HepG2 (cell line): ENCODE results near the gene S100A6. TPM values are rescaled to one million over a fixed set of nuclear protein-coding genes. Genes with fewer than 3 reads are reported as not detected.

ENCODE experiments used
- ATAC-seq: fragments of 200-7000 bp; cut with Tn5 transposase; 3 replicates; pipeline ENCODE4 v1.9.1; 2020; ENCODE audit warnings: mild to moderate bottlenecking, moderate library complexity
- BruUV-seq: library from RNA; stranded (reverse); fragments of 400-500 nt; replicated peaks from 2 replicates; lab custom pipeline; 2021; lab: Mats Ljungman, UMichigan
- CTCF ChIA-PET: fragments of 300-600 bp; formaldehyde crosslinking; extraction: SDS; loops from one replicate; lab custom pipeline; 2021; ENCODE audit warnings: low total read pairs, inconsistent platforms, low intra/inter-chr PET ratio; lab: Yijun Ruan, JAX
- POLR2A ChIA-PET: fragments of 350-600 bp; sonication (Branson Sonifier 250); formaldehyde crosslinking; loops from one replicate; lab custom pipeline; 2020; ENCODE audit warnings: antibody characterized with exemption, inconsistent platforms; lab: Yijun Ruan, JAX
- DNase-seq: peaks from one replicate; pipeline ENCODE4 v3.0.0-alpha.2; 2015; ENCODE audit warnings: low spot score
- FAIRE-seq: peaks from 3 replicates; lab custom pipeline; 2011; peaks lifted over from hg19 to GRCh38; lab: Jason Lieb, UNC
- H2AFZ ChIP-seq: one replicate; pipeline ENCODE4 v1.6.1; 2011; ENCODE audit warnings: low read length, inconsistent platforms
- H3K27ac ChIP-seq: fragments of 300-600 bp; 3 replicates; pipeline ENCODE4 v1.8.0; 2011; ENCODE audit warnings: mixed run types, mild to moderate bottlenecking, mixed read lengths, low read length, inconsistent platforms; ENCODE audit not compliant: insufficient read depth; ENCODE audit errors: extremely low read length
- H3K27me3 ChIP-seq, 2 experiments: fragments of 200-600 bp in 1 of 2; 2 replicates in 1 of 2; 3 replicates in 1 of 2; pipeline versions ENCODE4 v1.6.0 to v1.8.0; 2011; ENCODE audit warnings: low read length in 2 of 2, mild to moderate bottlenecking in 2 of 2, moderate library complexity in 2 of 2, inconsistent platforms in 1 of 2; ENCODE audit not compliant: insufficient read depth in 2 of 2, control insufficient read depth in 1 of 2
- H3K36me3 ChIP-seq, 2 experiments: fragments of 200-600 bp in 1 of 2; replicated peaks in 1 of 2; 2 replicates in 1 of 2; 3 replicates in 1 of 2; pipeline versions ENCODE4 v1.5.1 to v1.8.0; 2011; ENCODE audit warnings: low read length in 2 of 2, inconsistent platforms in 1 of 2; ENCODE audit not compliant: insufficient read depth in 2 of 2, control insufficient read depth in 1 of 2
- H3K4me1 ChIP-seq: 2 replicates; pipeline ENCODE4 v1.5.1; 2012; ENCODE audit warnings: low read length, inconsistent platforms; ENCODE audit not compliant: insufficient read depth
- H3K4me2 ChIP-seq: 2 replicates; pipeline ENCODE4 v1.6.0; 2011; ENCODE audit warnings: low read depth, low read length, inconsistent platforms
- H3K4me3 ChIP-seq, 3 experiments: fragments of 200-600 bp in 1 of 3; sonication (generic), shearing (Covaris generic) in 1 of 3; replicated peaks in 1 of 3; 2 replicates each; pipeline ENCODE4 v1.5.1; 2011 to 2016; ENCODE audit warnings: low read length in 3 of 3, inconsistent platforms in 2 of 3, low read depth in 2 of 3, mild to moderate bottlenecking in 2 of 3, control low read depth in 1 of 3, mixed read lengths in 1 of 3; ENCODE audit not compliant: insufficient read depth in 1 of 3
- H3K79me2 ChIP-seq: one replicate; pipeline ENCODE4 v1.6.1; 2011; ENCODE audit warnings: low read length, inconsistent platforms; ENCODE audit not compliant: insufficient read depth
- H3K9ac ChIP-seq: 2 replicates; pipeline ENCODE4 v1.6.0; 2011; ENCODE audit warnings: mild to moderate bottlenecking, low read depth, low read length, inconsistent platforms; ENCODE audit not compliant: insufficient read depth
- H3K9me3 ChIP-seq: 2 replicates; pipeline ENCODE4 v1.5.1; 2012; ENCODE audit warnings: mild to moderate bottlenecking, low read length
- H4K20me1 ChIP-seq: 2 replicates; pipeline ENCODE4 v1.6.0; 2011; ENCODE audit warnings: inconsistent platforms, mild to moderate bottlenecking, low read length, moderate library complexity; ENCODE audit not compliant: insufficient read depth
- ESRRA ChIP-seq: sonication (generic); formaldehyde crosslinking; IDR thresholded peaks from 2 replicates; pipeline ENCODE4 v1.5.1; 2020; ENCODE audit warnings: mild to moderate bottlenecking, low read depth, missing genetic modification reagents
- FOXO4 ChIP-seq: sonication (generic); formaldehyde crosslinking; conservative IDR thresholded peaks from 2 replicates; pipeline ENCODE4 v1.8.1; 2023; ENCODE audit warnings: missing genetic modification reagents
- HOXA5 ChIP-seq: sonication (generic); formaldehyde crosslinking; IDR thresholded peaks from 2 replicates; pipeline ENCODE4 v1.4.0; 2020; ENCODE audit warnings: missing genetic modification reagents
- NFATC3 ChIP-seq: sonication (generic); formaldehyde crosslinking; IDR thresholded peaks from 2 replicates; pipeline ENCODE4 v1.5.1; 2020; ENCODE audit warnings: mild to moderate bottlenecking, missing genetic modification reagents
- ZKSCAN8 ChIP-seq: IDR thresholded peaks from 2 replicates; pipeline ENCODE4 v1.6.1; 2016; ENCODE audit warnings: borderline replicate concordance, missing genetic modification reagents, missing compliant biosample characterization
- ZNF407 ChIP-seq: sonication (generic); formaldehyde crosslinking; IDR thresholded peaks from one replicate; pipeline ENCODE4 v1.5.1; 2020; ENCODE audit warnings: mild to moderate bottlenecking, missing genetic modification reagents; ENCODE audit errors: not compliant biosample characterization
- ZNF615 ChIP-seq: sonication (generic); formaldehyde crosslinking; IDR thresholded peaks from 2 replicates; pipeline ENCODE4 v1.5.0; 2020; ENCODE audit warnings: mild to moderate bottlenecking, missing genetic modification reagents, borderline replicate concordance
- WGBS: methylation state at CpG from one replicate; pipeline ENCODE4 v1.1.6; 2017; ENCODE audit warnings: low lambda C conversion rate; 5-methylcytosine and 5-hydroxymethylcytosine counted together
- in situ Hi-C: cut with HindIII; loops from 2 replicates; pipeline ENCODE4 v1.10.0; 2017; ENCODE audit warnings: low pct_unique_long_range_greater_than_20kb; ENCODE audit not compliant: extremely low pct_ligation_motif_present
- intact Hi-C: fragments of 100-400 bp; cut with micrococcal nuclease; formaldehyde crosslinking; loops from one replicate; pipeline ENCODE4 v1.10.0; 2022; ENCODE audit not compliant: unreplicated experiment
- polyA plus RNA-seq, 8 experiments: library from polyadenylated mRNA; depleted of rRNA in 3 of 8; stranded (reverse) in 7 of 8; unstranded in 1 of 8; fragments of >200 nt; fragmentation: Illumina TruSeq in 4 of 8; extraction: Trizol in 4 of 8; gene quantifications; 2 replicates each; pipeline versions ENCODE4 v1.2.1 to v1.2.3, GENCODE V29; 2011 to 2016; ENCODE audit warnings: low read depth in 4 of 8, missing spikeins in 1 of 8, mixed read lengths in 1 of 8; ENCODE audit not compliant: insufficient read depth in 1 of 8
- total RNA-seq, 5 experiments: library from RNA; depleted of rRNA; stranded (reverse); fragments of >200 nt; fragmentation: Illumina TruSeq; extraction: Trizol; gene quantifications; 2 replicates each; pipeline ENCODE4 v1.2.3, GENCODE V29; 2016; ENCODE audit warnings: low read depth in 1 of 5

Gene S100A6
- total and polyA plus RNA-seq, 2 of the 13 experiments (the other 11 are each of a cell fraction or from before 2014, with no cell fraction given), result 72.9 to 85.0 TPM

GRCh38 chr1:153488731-153489130 lies 47.1 kb downstream of the S100A6 start:
- FAIRE-seq (no peak), ATAC-seq (no peak)
- Histone ChIP-seq H3K36me3 (no peaks in the 10 kb centered on the region), H3K4me3 (no peak overlapping the region), H3K79me2 (no peaks in the 10 kb centered on the region), H4K20me1 (no peaks in the 10 kb centered on the region), H3K27me3 (peaks cover 0 to 12% of the 10 kb centered on the region in 2 experiments; a peak in 4 of 5 replicates), H3K27ac (no peak overlapping the region), H3K9ac (no peak overlapping the region), H3K4me2 (no peak overlapping the region), H3K9me3 (no peaks in the 10 kb centered on the region), H2AFZ (no peak overlapping the region)
- ChIA-PET CTCF (no interaction called here), POLR2A (no interaction called here)
- no TSS peak for BruUV-seq
- 4% methylated on average over 4 of the region's 4 CpGs for WGBS
- in situ Hi-C loops, result no loop called here
- intact Hi-C loops, result no loop called here
- no peak for TF ChIP-seq NFATC3
- no peak for TF ChIP-seq ZKSCAN8
- TF ChIP-seq FOXO4, result no peak
- TF ChIP-seq ZNF407 (CRISPR knock-in tag), result no peak
- no peak for TF ChIP-seq ZNF615 (CRISPR knock-in tag)
- TF ChIP-seq HOXA5, result no peak
- no peak for TF ChIP-seq ESRRA
- TF ChIP-seq, all 625 proteins: peak for 0
- no peaks in the 10 kb centered on the region for H3K4me1 ChIP-seq
- no peak for DNase-seq
